K562 (cell line): Measurements from ENCODE around the gene TNFAIP8L1. TPM values are rescaled to one million over a fixed set of nuclear protein-coding genes. Genes with fewer than 3 reads are reported as not detected.

Source experiments
- CHD7 ChIP-seq: fragments of 200-600 bp; sonication (generic); IDR thresholded peaks from one replicate; pipeline ENCODE4 v1.6.1; 2012; ENCODE audit warnings: mild to moderate bottlenecking, low read depth, low read length, inconsistent platforms
- CREB5 ChIP-seq: fragments of 250-450 bp; sonication (Bioruptor Pico); IDR thresholded peaks from 2 replicates; pipeline ENCODE4 v1.5.0; 2020; ENCODE audit warnings: mild to moderate bottlenecking
- LEF1 ChIP-seq: fragments of 450-650 bp; IDR thresholded peaks from 2 replicates; pipeline ENCODE4 v1.6.1; 2016; ENCODE audit warnings: mild to moderate bottlenecking
- NR3C1 ChIP-seq: sonication (generic); formaldehyde crosslinking; IDR thresholded peaks from 2 replicates; pipeline ENCODE4 v1.8.1; 2022; ENCODE audit warnings: missing genetic modification reagents
- NUFIP1 ChIP-seq: fragments of 450-650 bp; IDR thresholded peaks from 2 replicates; pipeline ENCODE4 v1.6.1; 2018; ENCODE audit not compliant: partially characterized antibody
- RERE ChIP-seq: sonication (generic); formaldehyde crosslinking; IDR thresholded peaks from 2 replicates; pipeline ENCODE4 v1.8.0; 2023; ENCODE audit warnings: missing genetic modification reagents, mild to moderate bottlenecking, borderline replicate concordance
- ZNF551 ChIP-seq: fragments of 250-450 bp; sonication (Bioruptor Pico); IDR thresholded peaks from 2 replicates; pipeline ENCODE4 v1.5.0; 2021; ENCODE audit warnings: mild to moderate bottlenecking, moderate library complexity
- ZNF76 ChIP-seq: fragments of 250-450 bp; sonication (Bioruptor Pico); IDR thresholded peaks from 2 replicates; pipeline ENCODE4 v1.4.0; 2020; ENCODE audit warnings: mild to moderate bottlenecking, moderate library complexity, borderline replicate concordance
- polyA plus RNA-seq, 8 experiments: library from polyadenylated mRNA; depleted of rRNA in 4 of 8; stranded (reverse) in 5 of 8; unstranded in 3 of 8; fragments of >200 nt; fragmentation: Nextera tagmentation in 2 of 8; fragmentation: Illumina TruSeq in 1 of 8; extraction: Ambion mirVana in 2 of 8; extraction: Trizol in 1 of 8; gene quantifications; 2 replicates each; pipeline versions ENCODE4 v1.2.1 to v1.2.3, GENCODE V29; 2011 to 2014; ENCODE audit warnings: inconsistent platforms in 1 of 8, missing spikeins in 1 of 8
- total RNA-seq, 7 experiments: library from RNA; depleted of rRNA in 6 of 7; stranded (reverse); fragments of >200 nt in 6 of 7; fragmentation: Illumina TruSeq in 2 of 7; extraction: Trizol in 2 of 7; gene quantifications; 2 replicates each; pipeline versions ENCODE4 v1.2.1 to v1.2.3, GENCODE V29; 2011 to 2021; ENCODE audit warnings: low replicate concordance in 1 of 7

Gene TNFAIP8L1
- total and polyA plus RNA-seq, 9 of the 15 experiments (the other 6 are each of a cell fraction or from before 2014, with no cell fraction given): 0.69 to 9.3 (median 4.9) TPM

- TF ChIP-seq CHD7 (no peak), ZNF551 (CRISPR knock-in tag) (no peak), ZNF76 (CRISPR knock-in tag) (no peak), NR3C1 (CRISPR knock-in tag) (no peak), CREB5 (CRISPR knock-in tag) (no peak), LEF1 (peak; percentile 76; the same call in 1 of the 2 replicates), NUFIP1 (peak; percentile 55), RERE (no peak)
Measured at GRCh38 chr19:4638828-4639530, at the start of gene TNFAIP8L1 (continued).
